NCI-H226 (cell line): Measurements from ENCODE around the gene TMEM108.
A peak's percentile ranks its signal among the peaks of the same experiment; 100 is the strongest.

Experiments used
- DNase-seq: peaks from one replicate; pipeline ENCODE4 v3.0.0-alpha.2; 2015

The TMEM108 gene

GRCh38 chr3:133289322-133289721, 251.1 kb downstream of the TMEM108 start:
- no peak for DNase-seq

- DNase-seq, result no peak
These were observed 254.1 kb downstream of the TMEM108 start for GRCh38 chr3:133292296-133292695.

DNA sequence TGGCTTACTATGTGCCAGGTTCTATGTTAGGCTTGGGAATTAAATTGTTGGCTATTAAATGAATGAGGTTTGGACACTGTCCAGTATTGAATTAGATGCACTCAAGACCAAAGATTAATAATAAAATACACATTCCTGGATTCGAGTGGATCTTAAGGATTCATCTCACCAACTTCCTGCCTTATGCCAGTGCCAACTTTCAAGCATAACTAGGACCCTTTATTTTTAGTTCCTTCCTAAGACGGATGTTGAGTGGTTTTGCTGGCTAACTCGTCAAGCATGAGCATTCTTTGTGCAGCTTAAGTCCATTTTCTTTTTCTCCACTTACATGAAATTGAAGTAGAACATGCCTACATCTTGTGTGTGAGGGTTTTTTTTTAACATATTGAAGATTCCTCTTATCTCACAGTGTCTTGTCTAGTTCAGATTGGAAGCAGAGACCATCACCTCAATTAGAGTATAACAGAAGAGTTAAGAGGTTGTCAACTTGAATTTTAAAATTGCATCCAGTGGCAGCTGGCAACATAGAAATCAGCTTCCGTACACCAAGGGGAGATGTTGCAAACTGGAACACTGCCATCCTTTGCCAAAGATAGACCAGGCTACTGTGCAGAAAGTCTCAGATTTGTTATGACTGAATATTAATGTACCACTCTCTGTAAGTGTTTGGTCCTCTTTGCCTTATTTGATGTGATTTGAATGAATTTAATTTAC, 255.4 kb downstream of the TMEM108 start:
- no peak for DNase-seq

DNA sequence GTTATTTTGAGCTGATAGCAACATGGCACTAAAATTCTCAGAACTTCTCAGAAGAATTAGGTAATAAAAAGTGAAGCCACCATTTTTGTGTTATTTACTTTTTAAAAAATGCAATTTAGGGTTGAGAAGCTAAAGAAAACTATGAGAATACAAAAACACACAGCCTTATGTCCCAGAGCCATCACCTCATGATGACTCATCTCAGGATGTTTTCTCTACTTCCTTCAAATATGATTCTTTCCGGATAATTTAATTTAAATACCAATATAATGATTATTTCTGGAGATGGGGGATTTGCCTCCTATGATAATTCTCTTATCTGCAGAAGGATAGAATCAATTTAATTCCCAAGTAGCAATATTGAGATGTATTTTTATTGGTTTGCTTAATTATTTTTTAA, 256.1 kb downstream of the TMEM108 start:
- no peak for DNase-seq

- DNase-seq, result peak; percentile 39
These were observed 257.2 kb downstream of the TMEM108 start for GRCh38 chr3:133295199-133295901.

- DNase-seq, result no peak
These were observed 258.0 kb downstream of the TMEM108 start for GRCh38 chr3:133295944-133296917.

GRCh38 chr3:133296981-133297380, 258.8 kb downstream of the TMEM108 start:
- no peak for DNase-seq

DNA sequence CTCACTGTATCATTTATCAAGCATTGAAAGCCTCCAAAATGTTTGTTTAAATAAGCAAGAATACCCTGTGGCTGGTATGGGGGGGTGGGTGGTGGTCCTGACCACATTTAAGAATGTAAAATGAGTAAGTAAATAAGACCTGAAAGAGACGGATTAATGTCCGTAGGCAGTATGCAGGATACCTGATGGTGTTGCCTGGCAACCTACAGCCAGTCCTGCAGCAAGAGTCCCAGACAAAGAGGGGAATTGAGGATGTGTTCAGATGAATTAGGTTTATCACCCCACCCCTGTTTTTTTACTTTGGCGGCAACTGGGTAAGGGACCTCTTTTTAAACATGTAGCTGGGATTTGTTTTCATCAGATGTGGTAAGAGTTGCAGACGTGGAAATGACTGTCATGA, 261.9 kb downstream of the TMEM108 start:
- no peak for DNase-seq

- DNase-seq, result peak; percentile 84
These were observed 263.0 kb downstream of the TMEM108 start for GRCh38 chr3:133301194-133301593.

- peak; percentile 38 for DNase-seq
These were observed 263.5 kb downstream of the TMEM108 start for GRCh38 chr3:133301731-133302130.

- DNase-seq, result no peak
These were observed 265.2 kb downstream of the TMEM108 start for GRCh38 chr3:133303430-133303829.

DNA sequence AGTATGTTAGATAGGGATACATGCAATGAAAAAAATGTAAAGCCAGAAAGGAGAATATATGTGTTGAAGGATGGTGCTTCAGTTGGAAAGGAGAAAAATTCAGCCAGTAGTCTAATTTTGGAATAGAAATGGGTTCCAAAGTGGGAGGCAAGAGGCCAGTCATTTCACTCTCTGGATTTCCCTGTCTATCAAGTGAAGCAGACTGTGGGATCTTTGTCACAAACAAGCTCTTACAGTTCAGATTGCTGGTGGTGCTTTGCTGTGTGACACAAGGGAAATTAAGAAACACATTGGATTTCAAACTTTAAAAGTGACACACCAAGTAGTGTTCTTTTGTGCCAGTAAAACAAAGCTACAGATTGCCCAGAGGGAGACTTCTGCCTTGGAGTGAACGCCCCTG, 279.7 kb downstream of the TMEM108 start:
- no peak for DNase-seq

- no peak for DNase-seq
These were observed 290.2 kb downstream of the TMEM108 start for GRCh38 chr3:133328373-133328772.

DNA sequence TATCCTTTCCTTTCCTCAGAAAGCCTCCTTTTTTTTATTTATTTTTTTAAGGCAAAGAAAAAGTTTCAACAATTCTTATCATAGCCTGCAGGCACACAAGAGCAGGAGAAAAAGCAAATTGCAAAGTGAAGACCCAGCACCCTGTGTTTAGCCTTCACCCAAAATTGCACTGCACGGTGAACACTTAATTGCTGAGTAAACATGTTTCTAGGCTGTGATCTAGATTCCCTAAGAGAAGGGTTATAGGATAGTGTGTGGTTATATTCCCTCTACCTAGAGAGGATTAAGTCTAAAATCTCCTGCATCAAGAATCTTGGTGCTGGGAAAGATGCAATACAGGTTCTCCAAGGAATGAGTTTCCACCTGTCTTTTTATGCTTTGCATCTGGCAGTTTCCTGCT, 291.4 kb downstream of the TMEM108 start:
- no peak for DNase-seq

GRCh38 chr3:133330065-133330464, 291.9 kb downstream of the TMEM108 start:
- no peak for DNase-seq

DNA sequence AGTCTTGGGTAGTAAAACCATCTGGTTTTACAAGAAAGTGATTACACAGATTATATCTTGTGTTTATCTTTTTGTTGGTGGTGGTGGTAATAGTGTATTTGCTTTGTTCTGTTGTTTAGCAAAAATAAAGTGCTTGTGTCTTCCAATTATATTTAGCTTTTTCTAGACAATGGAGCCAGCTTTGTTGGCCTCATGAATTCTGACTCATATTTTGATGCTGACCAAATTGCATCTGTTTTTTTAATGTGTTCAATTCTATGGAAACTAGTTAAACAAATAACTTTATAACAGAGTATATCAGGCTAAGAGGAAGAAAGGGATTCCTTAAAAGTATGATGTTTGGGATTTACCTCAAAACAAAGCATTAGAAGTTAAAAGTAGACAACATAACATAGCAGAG, 292.3 kb downstream of the TMEM108 start:
- DNase-seq, result no peak

DNA sequence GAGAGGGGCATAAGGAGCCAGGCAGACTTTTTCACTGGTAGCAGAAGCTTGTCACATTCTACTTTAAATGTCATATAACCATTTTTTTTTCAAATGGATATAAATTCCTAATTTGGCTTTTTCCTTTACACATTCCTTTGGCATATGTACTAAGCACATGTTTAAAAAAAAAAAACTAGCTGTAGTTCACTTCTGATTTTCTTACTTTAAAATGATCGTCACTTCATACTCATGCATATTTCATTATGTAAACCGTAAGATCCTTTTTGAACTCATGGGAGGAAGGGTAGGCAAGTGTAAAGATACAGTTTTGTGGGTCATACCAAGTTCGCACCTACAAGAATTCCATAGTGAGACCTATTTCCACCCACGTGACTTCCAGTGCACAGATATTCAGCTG, 316.5 kb downstream of the TMEM108 start:
- DNase-seq, result no peak

- DNase-seq, result no peak
These were observed 322.3 kb downstream of the TMEM108 start for GRCh38 chr3:133360476-133360875.

- DNase-seq, result no peak
These were observed 322.8 kb downstream of the TMEM108 start for GRCh38 chr3:133361011-133361410.

DNA sequence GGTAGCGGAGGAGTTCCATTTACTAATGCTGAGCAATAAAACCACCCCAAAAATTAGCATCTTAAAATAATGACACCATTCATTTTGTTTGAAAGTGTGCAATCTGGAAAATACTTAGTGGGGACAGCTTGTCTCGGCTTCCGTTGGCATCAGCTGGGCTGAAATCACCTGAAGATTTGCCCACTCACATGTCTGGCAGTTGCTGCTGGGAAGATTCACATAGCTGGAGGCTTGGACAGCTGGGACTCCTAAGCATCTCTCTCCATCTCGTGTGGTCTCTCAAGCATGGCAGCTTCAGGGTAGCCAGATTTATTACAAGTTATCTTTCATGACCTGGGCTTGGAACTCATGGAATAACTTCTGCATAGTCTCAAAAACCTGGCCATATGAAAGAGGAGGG, 323.2 kb downstream of the TMEM108 start:
- no peak for DNase-seq

- no peak for DNase-seq
These were observed 324.3 kb downstream of the TMEM108 start for GRCh38 chr3:133362539-133362938.

DNA sequence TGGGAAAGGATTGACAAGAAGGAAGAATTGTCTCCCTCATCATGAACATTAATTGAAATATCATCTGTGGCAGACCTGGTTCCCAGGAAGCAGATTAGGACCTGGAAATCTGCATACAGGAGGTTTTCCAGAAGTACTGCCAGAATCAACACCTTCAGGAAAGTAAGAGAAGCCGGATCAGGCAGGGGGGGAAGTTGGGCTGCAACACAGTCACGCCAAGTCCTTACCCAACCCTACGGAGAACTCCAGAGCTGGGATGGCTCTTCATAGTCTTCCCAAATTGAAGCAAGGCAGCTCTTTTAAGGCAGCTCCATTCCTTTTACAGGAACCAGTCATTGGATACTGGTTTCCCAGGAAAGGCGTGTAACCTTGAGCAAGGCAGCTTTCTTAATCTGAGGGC, 326.5 kb downstream of the TMEM108 start:
- no peak for DNase-seq

DNA sequence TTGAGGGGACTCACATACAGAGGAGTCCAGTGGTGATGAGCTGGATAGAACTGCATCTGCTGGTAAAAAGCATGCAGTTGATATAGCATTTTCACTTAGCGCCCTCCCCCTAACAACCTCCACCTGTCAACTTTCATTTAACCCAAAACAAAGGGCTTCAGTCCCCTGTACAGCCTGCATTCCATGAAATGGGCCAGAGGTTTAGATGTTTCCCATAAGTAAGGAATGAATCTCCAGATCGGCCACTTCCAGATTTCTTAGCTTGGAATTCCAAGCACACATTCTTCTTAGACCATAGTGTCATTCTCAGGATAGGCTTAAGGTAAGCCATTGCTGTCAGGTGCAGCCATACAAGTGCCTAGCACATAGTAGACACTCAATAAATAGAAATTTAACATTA, 328.7 kb downstream of the TMEM108 start:
- DNase-seq, result no peak

- no peak for DNase-seq
These were observed 329.2 kb downstream of the TMEM108 start for GRCh38 chr3:133367403-133367802.
